Measurements from ENCODE around the gene LRP2. TPM values are rescaled to one million over a fixed set of nuclear protein-coding genes. Genes with fewer than 3 reads are reported as not detected.

Gene LRP2
- total and polyA plus RNA-seq, 8 donors: under 0.01 to 0.92 (median 0.28) TPM; not detected in 3

GRCh38 chr2:169298007-169298406 lies 64.3 kb downstream of the LRP2 start:
- Histone ChIP-seq H3K9me3 (no peaks in the 10 kb centered on the region), H3K4me1 (no peaks in the 10 kb centered on the region), H3K27me3 (no peaks in the 10 kb centered on the region), H3K27ac (no peak overlapping the region), H3K36me3 (no peaks in the 10 kb centered on the region), H3K4me3 (no peak overlapping the region)
- intact Hi-C loops (cut with DNase I; ENCODE audit: low total_unique reads): no loop called here
- WGBS, 5 donors: 85 to 100% (median 93%) methylated on average over 1 of the region's 1 CpG
- DNase-seq: no peak
- TF ChIP-seq POLR2A (IDR thresholded peaks at IDR 0.05) (no peak), POLR2AphosphoS5 (IDR thresholded peaks at IDR 0.05) (no peak), EP300 (IDR thresholded peaks at IDR 0.05) (no peak), CTCF (IDR thresholded peaks at IDR 0.05) (no peak)

GRCh38 chr2:169294001-169294675 lies 68.2 kb downstream of the LRP2 start:
- Histone ChIP-seq H3K4me3 (no peak overlapping the region), H3K36me3 (no peaks in the 10 kb centered on the region), H3K27me3 (no peaks in the 10 kb centered on the region), H3K4me1 (no peaks in the 10 kb centered on the region), H3K9me3 (no peaks in the 10 kb centered on the region), H3K27ac (no peak overlapping the region)
- 63 to 77% (median 71%) methylated on average over 9 of the region's 9 CpGs for WGBS, 5 donors
- peak in 1 of 2 donors; percentile 5 for DNase-seq
- intact Hi-C loops (cut with DNase I; ENCODE audit: low total_unique reads): no loop called here
- no peak for TF ChIP-seq EP300 (IDR thresholded peaks at IDR 0.05)
- no peak for TF ChIP-seq POLR2AphosphoS5 (IDR thresholded peaks at IDR 0.05)
- TF ChIP-seq CTCF (IDR thresholded peaks at IDR 0.05): no peak

- Histone ChIP-seq H3K4me1 (no peaks in the 10 kb centered on the region), H3K9me3 (no peaks in the 10 kb centered on the region), H3K36me3 (no peaks in the 10 kb centered on the region), H3K27ac (no peak overlapping the region), H3K4me3 (no peak overlapping the region), H3K27me3 (no peaks in the 10 kb centered on the region)
- WGBS, 5 donors: 19 to 37% (median 33%) methylated on average over 2 of the region's 2 CpGs
- TF ChIP-seq POLR2A (IDR thresholded peaks at IDR 0.05) (no peak), POLR2AphosphoS5 (IDR thresholded peaks at IDR 0.05) (no peak), CTCF (IDR thresholded peaks at IDR 0.05) (no peak), EP300 (IDR thresholded peaks at IDR 0.05) (no peak)
- no peak for DNase-seq
- intact Hi-C loops (cut with DNase I; ENCODE audit: low total_unique reads): no loop called here
These were observed 70.8 kb downstream of the LRP2 start for GRCh38 chr2:169291517-169291916.

- no peaks in the 10 kb centered on the region for H3K9me3 ChIP-seq
- no peaks in the 10 kb centered on the region for H3K27me3 ChIP-seq
- no peaks in the 10 kb centered on the region for H3K4me1 ChIP-seq
- TF ChIP-seq POLR2AphosphoS5 (IDR thresholded peaks at IDR 0.05) (no peak), POLR2A (IDR thresholded peaks at IDR 0.05) (no peak), EP300 (IDR thresholded peaks at IDR 0.05) (no peak), CTCF (IDR thresholded peaks at IDR 0.05) (no peak)
- intact Hi-C loops (cut with DNase I; ENCODE audit: low total_unique reads): no loop called here
- no peaks in the 10 kb centered on the region for H3K36me3 ChIP-seq
- WGBS, 5 donors: 53 to 61% (median 56%) methylated on average over 3 of the region's 3 CpGs
- no peak overlapping the region for H3K27ac ChIP-seq
- H3K4me3 ChIP-seq: no peak overlapping the region
- DNase-seq: no peak
These were observed 71.9 kb downstream of the LRP2 start for GRCh38 chr2:169290433-169290832.

Data from stomach (tissue), 9 donors.